ENCODE results near the gene SLC38A7.

GRCh38 chr16:58727796-58728568 is 43.4 kb upstream of the SLC38A7 start:
- TF ChIP-seq TCF7L2 (IDR thresholded peaks at IDR 0.05; ENCODE audit: low read depth, low read length), result no peak
- no peak for TF ChIP-seq CTCF (IDR thresholded peaks at IDR 0.05)
- TF ChIP-seq REST (IDR thresholded peaks at IDR 0.05; ENCODE audit: insufficient read depth in 1 of 2, low read depth in 2 of 2, low read length in 1 of 2), result no peak
- TF ChIP-seq POLR2AphosphoS5 (IDR thresholded peaks at IDR 0.05; ENCODE audit: low read depth, low read length), result no peak

Data from Panc1 (cell line).